Subcutaneous adipose tissue (tissue), 4 donors: ENCODE results near the gene SLC44A3. TPM values are rescaled to one million over a fixed set of nuclear protein-coding genes. Genes with fewer than 3 reads are reported as not detected.

ENCODE experiments used
- CTCF ChIP-seq: fragments of 450-650 bp; IDR thresholded peaks from one replicate; pipeline ENCODE4 v1.5.1; 2016; ENCODE audit warnings: low read depth, mild to moderate bottlenecking, control low read depth, antibody characterized with exemption, moderate library complexity
- total RNA-seq, 4 donors: library from RNA; depleted of rRNA; stranded (reverse); fragments of >200 nt; gene quantifications; one replicate each; pipeline ENCODE4 v1.1.0, GENCODE V29; 2016

Gene SLC44A3
- total RNA-seq, 4 donors from 2014 or later = 0.98 to 2.3 (median 1.5) TPM

GRCh38 chr1:94821636-94822305, 1.6 kb downstream of the SLC44A3 start:
- TF ChIP-seq CTCF = no peak

GRCh38 chr1:94823116-94823515, 3.0 kb downstream of the SLC44A3 start:
- no peak for TF ChIP-seq CTCF

GRCh38 chr1:94825936-94826335, 5.8 kb downstream of the SLC44A3 start:
- no peak for TF ChIP-seq CTCF

- no peak for TF ChIP-seq CTCF
These were observed 7.3 kb downstream of the SLC44A3 start for GRCh38 chr1:94827434-94827833.

- no peak for TF ChIP-seq CTCF
These were observed 8.1 kb downstream of the SLC44A3 start for GRCh38 chr1:94828251-94828650.

- no peak for TF ChIP-seq CTCF
These were observed 11.5 kb downstream of the SLC44A3 start for GRCh38 chr1:94831641-94832040.

- TF ChIP-seq CTCF = no peak
These were observed 12.3 kb downstream of the SLC44A3 start for GRCh38 chr1:94832446-94832845.
